ENCODE data around the gene METRN. TPM values are rescaled to one million over a fixed set of nuclear protein-coding genes. Genes with fewer than 3 reads are reported as not detected.

METRN gene
- polyA plus RNA-seq, 1 donor (not counting 4 experiments of a cell fraction or from before 2014, with no cell fraction given): 42.1 TPM

DNA sequence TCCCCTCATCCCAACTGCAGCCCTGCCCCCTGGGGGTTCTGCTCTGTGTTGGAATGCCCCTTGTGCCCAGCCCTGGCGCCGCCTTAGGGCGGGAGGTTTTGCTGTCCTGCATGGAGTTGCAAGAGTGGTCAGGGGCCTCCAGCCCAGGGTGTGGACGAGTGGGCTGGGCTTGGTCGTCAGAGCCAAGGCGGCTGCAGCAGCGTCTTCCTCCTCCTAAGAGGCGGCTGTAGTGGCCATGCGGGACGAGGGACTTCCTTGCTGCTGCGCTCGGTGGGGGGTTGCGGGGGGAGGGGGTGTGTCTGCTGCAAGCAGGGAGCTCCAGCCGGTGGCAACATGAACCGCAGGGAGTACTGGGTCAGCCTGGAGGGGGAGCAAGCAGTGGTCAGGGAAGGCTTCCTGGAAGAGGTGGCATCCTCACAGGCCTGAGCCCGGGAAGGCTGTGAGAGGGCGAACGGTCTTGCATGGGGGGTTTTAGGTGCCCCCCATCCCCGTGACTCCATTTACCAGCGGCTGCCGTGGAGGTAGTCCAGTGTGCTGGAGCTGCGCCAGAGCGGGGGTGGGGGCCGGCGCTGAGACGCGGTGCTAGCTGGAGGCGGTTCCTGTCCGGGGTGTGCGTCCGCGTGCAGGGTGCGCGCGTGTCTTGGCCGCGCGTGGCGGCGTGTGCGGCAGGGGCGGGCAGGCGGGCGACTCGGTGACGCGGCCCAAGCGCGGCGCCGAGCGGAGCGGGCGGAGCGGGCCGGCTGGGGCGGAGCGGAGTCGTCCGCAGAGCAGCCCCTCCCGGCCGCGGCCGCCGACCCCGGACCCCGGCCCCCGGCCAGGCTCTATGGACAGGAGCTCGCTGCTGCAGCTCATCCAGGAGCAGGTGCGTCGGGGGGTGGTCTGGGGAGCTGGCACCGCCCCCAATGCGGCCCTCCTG is 39.7 kb upstream of the METRN start, which contains the start of gene RHBDL1:
Gene RHBDL1 (plus strand): TSS at position 704 of the 916 bp plus-strand sequence. CDS start 120 bp downstream, at position 824.
- dilution Hi-C loops (cut with MboI; ENCODE audit: extremely low pct_ligation_motif_present, low sequenced_read_pairs): no loop called here
- FAIRE-seq (no peak), DNase-seq (ENCODE audit: low read depth, low spot score) (no peak)
- Histone ChIP-seq H3K36me3 (ENCODE audit: control insufficient read depth in 2 of 2, extremely low read depth in 1 of 2, insufficient read depth in 2 of 2, low read length in 2 of 2) (peaks cover 10 to 28% of the 10 kb centered on the region in 2 experiments), H4K20me1 (ENCODE audit: control insufficient read depth, extremely low read depth, insufficient read depth, low read length) (no peaks in the 10 kb centered on the region), H3K4me1 (ENCODE audit: control insufficient read depth, extremely low read depth, insufficient read depth, low read length) (peaks cover 23% of the 10 kb centered on the region), H3K4me3 (ENCODE audit: control insufficient read depth in 2 of 3, extremely low read depth in 1 of 3, insufficient read depth in 2 of 3, low read depth in 1 of 3, low read length in 3 of 3) (peak within 1 kb of the TSS in 1 of 3 experiments; percentile 37), H3K27ac (ENCODE audit: control insufficient read depth, insufficient read depth, low read length) (peak within 1 kb of the TSS; percentile 47), H3K9ac (ENCODE audit: control insufficient read depth, extremely low read depth, insufficient read depth, low read length) (peak within 1 kb of the TSS; percentile 47), H3K9me1 (ENCODE audit: control insufficient read depth, extremely low read depth, insufficient read depth, low read length) (no peaks in the 10 kb centered on the region), H3K27me3 (ENCODE audit: control insufficient read depth, extremely low read depth, insufficient read depth, low read length) (no peaks in the 10 kb centered on the region), H3K4me2 (ENCODE audit: control insufficient read depth, extremely low read depth, insufficient read depth, low read depth, low read length) (peak within 1 kb of the TSS; percentile 79), H3K79me2 (ENCODE audit: control insufficient read depth, insufficient read depth, low read length) (peaks cover 7% of the 10 kb centered on the region), H3K9me3 (ENCODE audit: control insufficient read depth, low read depth, low read length) (no peaks in the 10 kb centered on the region), H2AFZ (ENCODE audit: control insufficient read depth, low read length) (no peak within 1 kb of the TSS)
- TF ChIP-seq CTCF (optimal IDR thresholded peaks at IDR 0.05 in 1 of 3, IDR thresholded peaks at IDR 0.05 in 1 of 3, conservative IDR thresholded peaks at IDR 0.05 in 1 of 3; ENCODE audit: extremely low read depth in 1 of 3, insufficient read depth in 2 of 3, low read length in 3 of 3) (no peak), EZH2 (IDR thresholded peaks at IDR 0.05; ENCODE audit: low read length) (no peak)

DNA sequence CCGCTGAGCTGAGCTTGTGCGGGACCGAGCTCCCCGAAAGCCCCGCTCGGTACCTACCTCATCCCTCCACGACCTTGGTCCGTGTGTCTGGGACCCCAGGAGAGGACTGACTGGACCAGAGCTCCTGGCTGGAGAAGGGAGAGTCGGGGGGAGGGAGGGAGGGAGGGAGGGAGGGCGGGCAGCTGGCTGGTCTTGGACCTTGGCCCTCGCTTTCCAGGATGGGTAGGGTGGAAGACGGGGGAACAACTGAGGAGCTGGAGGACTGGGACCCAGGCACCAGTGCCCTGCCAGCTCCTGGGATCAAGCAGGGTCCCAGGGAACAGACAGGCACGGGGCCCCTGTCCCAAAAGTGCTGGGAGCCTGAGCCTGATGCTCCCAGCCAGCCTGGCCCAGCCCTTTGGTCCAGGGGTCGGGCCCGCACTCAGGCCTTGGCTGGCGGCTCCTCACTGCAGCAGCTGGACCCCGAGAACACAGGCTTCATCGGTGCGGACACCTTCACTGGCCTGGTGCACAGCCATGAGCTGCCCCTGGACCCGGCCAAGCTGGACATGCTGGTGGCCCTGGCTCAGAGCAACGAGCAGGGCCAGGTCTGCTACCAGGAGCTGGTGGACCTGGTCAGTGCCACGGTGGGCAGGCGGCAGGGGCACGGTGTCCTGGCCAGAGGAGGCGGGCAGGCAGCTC is 38.9 kb upstream of the METRN start:
- Histone ChIP-seq H3K9me1 (ENCODE audit: control insufficient read depth, extremely low read depth, insufficient read depth, low read length) (no peaks in the 10 kb centered on the region), H2AFZ (ENCODE audit: control insufficient read depth, low read length) (no peak overlapping the region), H3K27ac (ENCODE audit: control insufficient read depth, insufficient read depth, low read length) (no peak overlapping the region), H3K36me3 (ENCODE audit: control insufficient read depth in 2 of 2, extremely low read depth in 1 of 2, insufficient read depth in 2 of 2, low read length in 2 of 2) (peaks cover 6 to 23% of the 10 kb centered on the region in 2 experiments), H3K4me3 (ENCODE audit: control insufficient read depth in 2 of 3, extremely low read depth in 1 of 3, insufficient read depth in 2 of 3, low read depth in 1 of 3, low read length in 3 of 3) (no peak overlapping the region), H4K20me1 (ENCODE audit: control insufficient read depth, extremely low read depth, insufficient read depth, low read length) (peaks cover 2% of the 10 kb centered on the region), H3K4me2 (ENCODE audit: control insufficient read depth, extremely low read depth, insufficient read depth, low read depth, low read length) (peak overlapping the region; percentile 79), H3K4me1 (ENCODE audit: control insufficient read depth, extremely low read depth, insufficient read depth, low read length) (peaks cover 23% of the 10 kb centered on the region), H3K9me3 (ENCODE audit: control insufficient read depth, low read depth, low read length) (no peaks in the 10 kb centered on the region), H3K9ac (ENCODE audit: control insufficient read depth, extremely low read depth, insufficient read depth, low read length) (peak overlapping the region; percentile 47), H3K79me2 (ENCODE audit: control insufficient read depth, insufficient read depth, low read length) (peaks cover 5% of the 10 kb centered on the region), H3K27me3 (ENCODE audit: control insufficient read depth, extremely low read depth, insufficient read depth, low read length) (no peaks in the 10 kb centered on the region)
- FAIRE-seq (no peak), DNase-seq (ENCODE audit: low read depth, low spot score) (no peak)
- dilution Hi-C loops (cut with MboI; ENCODE audit: extremely low pct_ligation_motif_present, low sequenced_read_pairs): no loop called here
- no peak for TF ChIP-seq EZH2 (IDR thresholded peaks at IDR 0.05; ENCODE audit: low read length)
- TF ChIP-seq CTCF (optimal IDR thresholded peaks at IDR 0.05 in 1 of 3, IDR thresholded peaks at IDR 0.05 in 1 of 3, conservative IDR thresholded peaks at IDR 0.05 in 1 of 3; ENCODE audit: extremely low read depth in 1 of 3, insufficient read depth in 2 of 3, low read length in 3 of 3): no peak
